Activated CD4-positive, alpha-beta memory T cell treated with anti-CD3 and anti-CD28 coated beads for 36 hours (primary cell): ENCODE results near the gene RFX1. TPM values are rescaled to one million over a fixed set of nuclear protein-coding genes. Genes with fewer than 3 reads are reported as not detected.
"Not testable (repeated sequence)": the region's sequence is repeated elsewhere in the genome, so short reads cannot be mapped to it uniquely, and the experiment has no call there.

Experiments
- CTCF ChIA-PET: fragments of 350-600 bp; sonication (Branson Sonifier 250); formaldehyde crosslinking; loops from one replicate; lab custom pipeline; 2021; ENCODE audit warnings: antibody characterized with exemption, inconsistent platforms; lab: Charles Lee
- POLR2A ChIA-PET: fragments of 350-600 bp; sonication (Branson Sonifier 250); formaldehyde crosslinking; loops from one replicate; lab custom pipeline; 2021; ENCODE audit warnings: antibody characterized with exemption; lab: Charles Lee
- DNase-seq: peaks from one replicate; pipeline ENCODE4 v3.0.0-alpha.2; 2020
- H3K27ac Mint-ChIP-seq: one replicate; pipeline ENCODE4 v1.8.0; 2021; ENCODE audit warnings: mixed read lengths
- H3K27me3 Mint-ChIP-seq: one replicate; pipeline ENCODE4 v1.8.0; 2021; ENCODE audit warnings: mixed read lengths
- H3K36me3 Mint-ChIP-seq: one replicate; pipeline ENCODE4 v1.8.0; 2021; ENCODE audit warnings: mixed read lengths
- H3K4me1 Mint-ChIP-seq: one replicate; pipeline ENCODE4 v1.8.0; 2021; ENCODE audit warnings: low read depth, mixed read lengths
- H3K4me3 Mint-ChIP-seq: one replicate; pipeline ENCODE4 v1.8.0; 2021; ENCODE audit warnings: mild to moderate bottlenecking, mixed read lengths
- H3K9me3 Mint-ChIP-seq: one replicate; pipeline ENCODE4 v1.8.0; 2021; ENCODE audit warnings: mixed read lengths
- intact Hi-C: fragments of 100-400 bp; cut with micrococcal nuclease; formaldehyde crosslinking; loops from one replicate; pipeline ENCODE4 v1.15.1; 2023
- total RNA-seq, 2 experiments: library from RNA; stranded (reverse); gene quantifications; one replicate each; pipeline ENCODE4 v1.2.3, GENCODE V29; 2021

Gene RFX1
- total RNA-seq, 2 experiments from 2014 or later, result 14.4 to 15.2 TPM

- H3K4me3 Mint-ChIP-seq, result no peak overlapping the region
- no peaks in the 10 kb centered on the region for H3K27me3 Mint-ChIP-seq
- DNase-seq, result no peak
- H3K4me1 Mint-ChIP-seq, result no peaks in the 10 kb centered on the region
- ChIA-PET POLR2A (no interaction called here), CTCF (interaction anchor here (1.1 to 1.5 kb wide), 2 partner anchors 125 to 136 kb away, joined by 3 to 4 read pairs; no protein-coding TSS in a partner anchor)
- intact Hi-C loops, result no loop called here
- H3K27ac Mint-ChIP-seq, result no peak overlapping the region
- H3K36me3 Mint-ChIP-seq, result peaks cover 47% of the 10 kb centered on the region
- H3K9me3 Mint-ChIP-seq, result peaks cover 7% of the 10 kb centered on the region
Measured at GRCh38 chr19:13923194-13923987, 82.7 kb downstream of the RFX1 start.

DNA sequence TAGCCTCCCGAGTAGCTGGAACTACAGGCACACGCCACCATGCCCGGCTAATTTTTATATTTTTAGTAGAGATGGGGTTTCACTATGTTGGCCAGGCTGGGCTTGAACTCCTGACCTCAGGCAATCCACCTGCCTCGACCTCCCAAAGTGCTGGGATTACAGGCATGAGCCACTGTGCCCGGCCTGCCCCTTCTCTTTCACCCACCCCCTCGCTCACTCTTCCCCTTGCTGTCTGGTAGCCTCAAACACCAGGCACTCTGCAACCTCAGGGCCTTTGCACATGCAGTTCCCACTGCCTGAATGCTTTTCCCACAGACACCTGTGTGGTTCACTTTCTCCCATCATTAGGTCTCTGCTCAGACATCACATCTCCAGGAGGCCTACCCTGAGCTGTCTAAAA, 84.0 kb downstream of the RFX1 start:
- H3K27ac Mint-ChIP-seq, POLR2A ChIA-PET, H3K4me3 Mint-ChIP-seq, intact Hi-C loops, DNase-seq, H3K27me3 Mint-ChIP-seq, H3K4me1 Mint-ChIP-seq, H3K9me3 Mint-ChIP-seq: not testable (repeated sequence)
- H3K36me3 Mint-ChIP-seq, result peaks cover 40% of the 10 kb centered on the region
- CTCF ChIA-PET, result interaction anchor here (1.1 to 1.7 kb wide), 3 partner anchors 15 to 151 kb away, joined by 3 to 4 read pairs (median 3); partner anchors contain the start of gene MISP3

DNA sequence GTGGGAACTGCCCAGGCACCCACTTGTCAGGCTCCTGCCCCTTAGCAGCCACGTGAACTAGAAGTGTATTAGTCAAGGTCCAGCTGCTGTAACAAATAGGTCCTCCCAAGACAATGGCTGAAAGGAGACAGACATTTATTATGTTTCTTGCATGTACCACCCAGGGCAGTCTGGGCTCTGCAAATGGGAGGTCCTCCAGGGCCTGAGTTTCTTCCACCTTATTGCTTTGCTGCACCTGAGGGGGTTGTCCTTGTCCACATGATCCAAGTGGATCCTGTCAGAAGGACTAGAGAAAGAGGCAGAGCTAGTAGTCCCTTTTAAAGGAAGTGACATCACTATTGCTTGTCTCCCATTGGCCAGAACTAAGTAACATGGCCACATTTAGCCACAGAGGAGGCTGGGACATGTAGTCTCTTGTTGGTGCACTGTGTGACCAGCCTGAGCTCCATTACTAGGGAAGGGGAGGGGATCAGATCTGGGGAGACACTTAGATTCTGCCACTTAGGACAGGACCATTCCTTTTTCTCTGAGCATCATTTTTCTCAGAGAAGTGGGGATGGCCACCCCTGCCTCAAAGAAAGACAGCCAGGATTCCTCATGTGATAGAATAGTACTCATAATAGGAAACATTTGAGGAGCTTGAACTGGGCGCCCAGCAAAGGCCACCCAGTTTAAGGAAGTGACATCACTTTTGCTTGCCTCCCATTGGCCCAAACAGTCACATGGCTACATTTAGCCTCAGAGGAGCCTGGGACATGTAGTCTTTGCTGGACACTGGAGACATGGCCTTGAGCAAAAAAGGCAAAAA, 85.0 kb downstream of the RFX1 start:
- intact Hi-C loops, result no loop called here
- Mint-ChIP-seq H3K27me3 (no peaks in the 10 kb centered on the region), H3K27ac (peak overlapping the region; percentile 51), H3K4me3 (no peak overlapping the region), H3K9me3 (peaks cover 7% of the 10 kb centered on the region), H3K36me3 (peaks cover 34% of the 10 kb centered on the region), H3K4me1 (no peaks in the 10 kb centered on the region)
- DNase-seq, result peak; percentile 56
- POLR2A ChIA-PET, result interaction anchor here (0.6 kb wide), 1 partner anchor 12 kb away, joined by 5 read pairs; no protein-coding TSS in a partner anchor
- CTCF ChIA-PET, result interaction anchor here (0.6 to 1.7 kb wide), 5 partner anchors 14 to 1156 kb away, joined by 3 to 4 read pairs (median 3); partner anchors contain the start of gene MISP3

GRCh38 chr19:13920524-13920923, 85.6 kb downstream of the RFX1 start:
- H3K9me3 Mint-ChIP-seq, result peaks cover 7% of the 10 kb centered on the region
- no peak for DNase-seq
- no peaks in the 10 kb centered on the region for H3K4me1 Mint-ChIP-seq
- ChIA-PET CTCF (interaction anchor here (0.6 to 1.7 kb wide), 4 partner anchors 14 to 1155 kb away, joined by 3 to 4 read pairs (median 4); no protein-coding TSS in a partner anchor), POLR2A (interaction anchor here (0.6 kb wide), 1 partner anchor 12 kb away, joined by 5 read pairs; no protein-coding TSS in a partner anchor)
- no peak overlapping the region for H3K27ac Mint-ChIP-seq
- no peak overlapping the region for H3K4me3 Mint-ChIP-seq
- peaks cover 34% of the 10 kb centered on the region for H3K36me3 Mint-ChIP-seq
- H3K27me3 Mint-ChIP-seq, result no peaks in the 10 kb centered on the region
- intact Hi-C loops, result no loop called here

- ChIA-PET CTCF (interaction anchor here (0.6 to 0.8 kb wide), 3 partner anchors 16 to 553 kb away, joined by 3 read pairs; no protein-coding TSS in a partner anchor), POLR2A (no interaction called here)
- H3K4me1 Mint-ChIP-seq, result no peaks in the 10 kb centered on the region
- DNase-seq, result no peak
- H3K36me3 Mint-ChIP-seq, result peaks cover 31% of the 10 kb centered on the region
- intact Hi-C loops, result no loop called here
- no peak overlapping the region for H3K27ac Mint-ChIP-seq
- H3K27me3 Mint-ChIP-seq, result no peaks in the 10 kb centered on the region
- H3K4me3 Mint-ChIP-seq, result no peak overlapping the region
- H3K9me3 Mint-ChIP-seq, result peaks cover 7% of the 10 kb centered on the region
Measured at GRCh38 chr19:13918726-13919411, 87.3 kb downstream of the RFX1 start.

DNA sequence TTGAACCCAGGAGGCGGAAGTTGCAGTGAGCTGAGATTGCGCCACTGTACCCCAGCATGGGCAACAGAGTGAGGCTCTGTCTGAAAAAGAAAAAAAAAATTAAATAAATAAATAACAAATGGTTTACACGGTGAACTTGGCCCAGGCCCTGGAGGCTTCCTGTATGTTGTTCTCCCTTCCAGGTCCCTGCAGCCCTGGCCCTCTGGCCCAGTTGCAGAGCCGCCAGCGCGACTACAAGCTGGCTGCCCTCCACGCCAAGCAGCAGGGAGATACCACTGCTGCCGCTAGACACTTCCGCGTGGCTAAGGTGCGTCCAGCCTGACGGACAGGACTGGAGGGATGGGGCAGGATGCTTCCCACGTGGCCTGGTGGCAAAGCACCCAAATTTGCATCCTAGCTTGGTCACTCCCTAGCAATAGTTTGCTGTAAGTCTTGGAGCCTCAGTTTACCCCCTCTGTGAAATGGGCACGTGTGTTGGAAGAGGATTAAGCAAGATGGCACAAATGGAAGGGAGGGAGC, 88.2 kb downstream of the RFX1 start:
- Mint-ChIP-seq H3K4me1 (no peaks in the 10 kb centered on the region), H3K4me3 (no peak overlapping the region), H3K9me3 (peaks cover 7% of the 10 kb centered on the region), H3K36me3 (peaks cover 29% of the 10 kb centered on the region), H3K27me3 (no peaks in the 10 kb centered on the region), H3K27ac (no peak overlapping the region)
- ChIA-PET CTCF (interaction anchor here (0.6 to 0.8 kb wide), 2 partner anchors 16 to 554 kb away, joined by 3 read pairs; no protein-coding TSS in a partner anchor), POLR2A (no interaction called here)
- DNase-seq, result no peak
- intact Hi-C loops, result no loop called here

DNA sequence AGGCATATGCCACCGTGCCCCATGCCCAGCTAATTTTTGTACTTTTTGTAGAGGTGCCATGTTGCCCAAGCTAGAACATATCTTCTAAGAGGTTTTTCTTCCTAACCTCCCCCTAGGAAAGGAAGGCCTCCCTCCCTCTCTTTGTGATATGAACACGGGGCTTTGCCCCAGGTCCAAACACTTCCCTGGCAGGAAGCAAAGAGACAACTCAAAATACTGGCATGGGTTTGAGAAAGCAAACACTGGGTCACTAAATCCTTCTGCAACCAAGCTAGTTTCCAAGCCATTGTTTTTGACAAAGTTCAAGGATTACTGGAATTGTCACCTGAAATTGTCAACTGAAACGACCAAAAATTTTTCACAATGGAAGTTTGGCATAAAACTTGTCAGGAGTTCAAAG, 91.3 kb downstream of the RFX1 start:
- H3K36me3 Mint-ChIP-seq, result peaks cover 18% of the 10 kb centered on the region
- ChIA-PET CTCF (interaction anchor here (1.5 kb wide), 1 partner anchor 157 kb away, joined by 3 read pairs; the partner anchor contains the start of gene MISP3), POLR2A (no interaction called here)
- no peak overlapping the region for H3K4me3 Mint-ChIP-seq
- intact Hi-C loops, result no loop called here
- no peak overlapping the region for H3K27ac Mint-ChIP-seq
- no peaks in the 10 kb centered on the region for H3K27me3 Mint-ChIP-seq
- DNase-seq, result no peak
- no peaks in the 10 kb centered on the region for H3K9me3 Mint-ChIP-seq
- no peaks in the 10 kb centered on the region for H3K4me1 Mint-ChIP-seq

DNA sequence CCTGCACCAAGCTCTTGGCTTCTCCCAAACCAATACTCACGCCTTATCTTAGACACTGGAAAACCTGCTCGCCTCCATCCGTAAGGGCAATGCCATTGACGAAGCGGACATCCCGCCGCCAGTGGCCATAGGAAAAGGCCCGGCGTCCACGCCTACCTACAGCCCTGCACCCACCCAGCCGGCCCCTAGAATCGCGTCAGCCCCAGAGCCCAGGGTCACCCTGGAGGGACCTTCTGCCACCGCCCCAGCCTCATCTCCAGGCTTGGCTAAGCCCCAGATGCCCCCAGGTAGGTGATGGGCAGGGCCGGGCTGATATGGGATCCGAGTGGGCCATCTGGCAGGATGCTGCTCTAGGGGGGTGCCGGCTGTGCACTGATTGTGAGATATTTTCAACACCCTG, 92.8 kb downstream of the RFX1 start:
- POLR2A ChIA-PET, result no interaction called here

More for the DNA sequence above, 92.8 kb downstream of the RFX1 start:
- no peaks in the 10 kb centered on the region for H3K27me3 Mint-ChIP-seq
- intact Hi-C loops, result no loop called here
- no peaks in the 10 kb centered on the region for H3K4me1 Mint-ChIP-seq
- no peak overlapping the region for H3K4me3 Mint-ChIP-seq
- H3K27ac Mint-ChIP-seq, result no peak overlapping the region
- no peak for DNase-seq
- H3K9me3 Mint-ChIP-seq, result no peaks in the 10 kb centered on the region
- peaks cover 20% of the 10 kb centered on the region for H3K36me3 Mint-ChIP-seq
- CTCF ChIA-PET, result interaction anchor here (1.5 kb wide), 1 partner anchor 159 kb away, joined by 3 read pairs; the partner anchor contains the start of gene MISP3

Other genes with a start within 250 kb of the RFX1 start
- 10 to 100 TPM; 17.7 to 19.3 TPM for gene MRI1, start 241.8 kb downstream of the RFX1 start, total RNA-seq
- 100 to 1,000 TPM; 124 to 142 TPM for gene C19orf53, start 231.9 kb downstream of the RFX1 start, total RNA-seq
- gene ZSWIM4, start 210.9 kb downstream of the RFX1 start, total RNA-seq, result 10 to 100 TPM in 1 of 2 experiments, 1 to 10 TPM in 1; 9.2 to 10.2 TPM
- gene NANOS3, start 129.2 kb downstream of the RFX1 start, total RNA-seq, result 1 to 10 TPM; 1.1 to 2.7 TPM
- 1 to 10 TPM; 7.7 to 9.0 TPM for gene BRME1, start 100.2 kb downstream of the RFX1 start, total RNA-seq
- 10 to 100 TPM; 25.8 to 31.0 TPM for gene CC2D1A, start 100.1 kb downstream of the RFX1 start, total RNA-seq
- under 1 TPM; 0.34 to 0.50 TPM for gene PODNL1, start 67.9 kb downstream of the RFX1 start, total RNA-seq
- 10 to 100 TPM; 67.0 to 72.0 TPM for gene DCAF15, start 53.8 kb downstream of the RFX1 start, total RNA-seq
- not detected for gene RLN3, start 21.8 kb upstream of the RFX1 start, total RNA-seq
- 10 to 100 TPM; 61.9 to 62.0 TPM for gene IL27RA, start 25.4 kb upstream of the RFX1 start, total RNA-seq
- not detected for gene PALM3, start 55.8 kb upstream of the RFX1 start, total RNA-seq
- gene MISP3, start 66.5 kb upstream of the RFX1 start, total RNA-seq, result 1 to 10 TPM; 2.4 to 2.5 TPM
- not detected for gene C19orf67, start 79.5 kb upstream of the RFX1 start, total RNA-seq
- gene SAMD1, start 84.4 kb upstream of the RFX1 start, total RNA-seq, result 10 to 100 TPM; 74.5 to 77.6 TPM
- 10 to 100 TPM; 64.3 to 65.6 TPM for gene PRKACA, start 111.4 kb upstream of the RFX1 start, total RNA-seq
- gene ASF1B, start 130.3 kb upstream of the RFX1 start, total RNA-seq, result 10 to 100 TPM; 67.7 to 70.8 TPM
- 10 to 100 TPM in 1 of 2 experiments, 1 to 10 TPM in 1; 8.4 to 10.9 TPM for gene ADGRL1, start 199.8 kb upstream of the RFX1 start, total RNA-seq